NCI-H1436 treated with DMSO at 0.1 percent for 48 hours (cell line): ENCODE data around the gene FBLN1.

Experiments used
- DNase-seq: peaks from one replicate; lab custom pipeline; 2025; lab: John Stamatoyannopoulos, UW

FBLN1 gene

GRCh38 chr22:45571089-45571488 is 68.4 kb downstream of the FBLN1 start:
- no peak for DNase-seq

GRCh38 chr22:45572444-45572843 is 69.8 kb downstream of the FBLN1 start:
- no peak for DNase-seq

GRCh38 chr22:45574069-45574703 is 71.5 kb downstream of the FBLN1 start:
- no peak for DNase-seq

GRCh38 chr22:45575173-45575572 is 72.5 kb downstream of the FBLN1 start:
- no peak for DNase-seq

GRCh38 chr22:45575607-45576272 is 73.1 kb downstream of the FBLN1 start:
- DNase-seq: no peak

GRCh38 chr22:45576273-45576625 is 73.6 kb downstream of the FBLN1 start:
- no peak for DNase-seq

GRCh38 chr22:45576730-45577464 is 74.2 kb downstream of the FBLN1 start:
- DNase-seq: no peak

GRCh38 chr22:45577746-45578523 is 75.3 kb downstream of the FBLN1 start:
- DNase-seq: no peak

GRCh38 chr22:45578524-45579147 is 76.0 kb downstream of the FBLN1 start:
- DNase-seq: no peak

- no peak for DNase-seq
Observed at GRCh38 chr22:45579306-45579705, 76.6 kb downstream of the FBLN1 start.

- no peak for DNase-seq
Observed at GRCh38 chr22:45579806-45580725, 77.4 kb downstream of the FBLN1 start.

- DNase-seq: no peak
Observed at GRCh38 chr22:45580726-45581381, 78.2 kb downstream of the FBLN1 start.

- no peak for DNase-seq
Observed at GRCh38 chr22:45581549-45582080, 78.9 kb downstream of the FBLN1 start.

- DNase-seq: no peak
Observed at GRCh38 chr22:45582236-45582954, 79.7 kb downstream of the FBLN1 start.

- DNase-seq: no peak
Observed at GRCh38 chr22:45582955-45583320, 80.3 kb downstream of the FBLN1 start.

- DNase-seq: no peak
Observed at GRCh38 chr22:45583504-45583903, 80.8 kb downstream of the FBLN1 start.

- no peak for DNase-seq
Observed at GRCh38 chr22:45584121-45584570, 81.5 kb downstream of the FBLN1 start.

GRCh38 chr22:45584621-45585436 is 82.1 kb downstream of the FBLN1 start:
- DNase-seq: no peak

GRCh38 chr22:45585437-45585755 is 82.7 kb downstream of the FBLN1 start:
- no peak for DNase-seq
